HG03097 (cell line): Measurements from ENCODE around the gene WDFY2.
A peak's percentile ranks its signal among the peaks of the same experiment; 100 is the strongest.
"Not testable (repeated sequence)": the region's sequence is repeated elsewhere in the genome, so short reads cannot be mapped to it uniquely, and the experiment has no call there.

Experiments
- ATAC-seq: cut with Tn5 transposase; IDR thresholded peaks from one replicate; pipeline ENCODE4 v1.9.1; 2021; ENCODE audit not compliant: unreplicated experiment, low FRiP score

Gene WDFY2

DNA sequence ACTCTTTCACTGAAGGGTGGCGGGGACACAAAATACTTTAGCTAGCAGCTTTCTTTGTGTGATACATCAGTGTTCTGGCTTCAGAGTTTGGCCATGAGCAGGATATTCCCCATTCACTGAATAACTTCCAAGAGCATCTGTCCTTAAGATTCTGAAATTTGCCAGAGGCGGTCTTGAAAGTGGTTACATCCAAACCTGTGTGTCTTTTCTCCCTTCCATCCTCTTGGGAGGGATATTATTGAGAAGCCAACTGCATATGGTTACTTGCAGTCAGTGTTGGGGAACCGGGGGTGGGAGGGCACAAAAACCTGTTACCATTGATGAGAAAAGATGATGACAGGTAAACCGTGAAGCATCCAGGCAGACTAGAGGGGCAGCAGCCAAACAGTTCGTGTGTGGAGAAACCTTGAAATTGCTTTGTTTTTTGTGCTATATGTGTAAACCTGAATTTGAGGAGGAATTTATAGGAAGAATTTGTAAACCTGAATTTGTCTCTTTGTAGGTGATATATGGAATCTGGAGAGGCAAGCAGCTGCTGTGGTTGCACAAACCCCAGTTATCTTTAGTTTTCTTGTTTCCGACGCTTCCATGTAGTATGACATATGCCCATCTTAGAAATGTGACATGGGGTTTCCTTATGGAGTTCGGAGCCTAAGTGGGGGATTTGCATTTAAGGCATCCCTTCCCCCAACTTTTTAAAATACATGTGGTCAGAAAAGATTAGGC lies 104.8 kb downstream of the WDFY2 start:
- ATAC-seq = no peak

DNA sequence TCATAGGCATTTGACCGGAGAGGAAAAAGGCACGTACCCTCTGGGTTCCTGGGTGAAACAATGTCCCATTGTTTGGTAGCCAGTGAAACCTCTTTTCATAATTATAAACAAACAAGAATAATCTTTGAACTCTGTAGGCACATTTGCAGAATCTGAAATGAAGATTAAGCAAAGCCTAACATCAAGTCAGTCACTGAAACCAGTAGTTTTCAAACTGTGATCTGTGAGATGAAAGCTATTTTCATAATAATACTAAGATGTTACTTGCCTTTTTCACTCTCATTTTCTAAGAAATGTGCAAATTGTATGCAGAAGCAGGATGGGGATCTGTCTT lies 105.4 kb downstream of the WDFY2 start:
- no peak for ATAC-seq

DNA sequence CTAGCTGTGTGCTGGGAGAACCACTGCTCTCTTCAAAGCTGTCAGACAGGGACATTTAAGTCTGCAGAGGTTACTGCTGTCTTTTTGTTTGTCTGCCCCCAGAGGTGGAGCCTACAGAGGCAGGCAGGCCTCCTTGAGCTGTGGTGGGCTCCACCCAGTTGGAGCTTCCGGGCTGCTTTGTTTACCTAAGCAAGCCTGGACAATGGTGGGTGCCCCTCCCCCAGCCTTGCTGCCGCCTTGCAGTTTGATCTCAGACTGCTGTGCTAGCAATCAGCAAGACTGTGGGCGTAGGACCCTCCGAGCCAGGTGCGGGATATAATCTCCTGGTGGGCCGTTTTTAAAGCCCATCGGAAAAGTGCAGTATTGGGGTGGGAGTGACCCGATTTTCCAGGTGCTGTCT lies 111.4 kb downstream of the WDFY2 start:
- not testable (repeated sequence) for ATAC-seq

DNA sequence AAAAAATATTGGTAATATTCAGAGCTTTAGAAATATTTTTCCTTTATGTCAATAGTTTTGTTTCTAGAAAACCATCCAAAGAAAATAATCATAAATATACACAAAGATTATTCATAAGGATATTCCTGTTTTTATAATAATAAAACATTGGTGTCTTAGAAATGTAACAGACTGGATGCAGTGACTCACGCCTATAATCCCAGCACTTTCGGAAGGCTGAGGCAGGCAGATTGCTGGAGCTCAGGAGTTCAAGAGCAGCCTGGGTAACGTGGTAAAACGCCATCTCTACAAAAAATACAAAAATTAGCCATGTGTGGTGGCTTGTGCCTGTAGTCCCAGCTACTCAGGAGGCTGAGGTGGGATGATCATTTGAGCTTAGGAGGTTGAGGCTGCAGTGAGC lies 112.9 kb downstream of the WDFY2 start:
- no peak for ATAC-seq

DNA sequence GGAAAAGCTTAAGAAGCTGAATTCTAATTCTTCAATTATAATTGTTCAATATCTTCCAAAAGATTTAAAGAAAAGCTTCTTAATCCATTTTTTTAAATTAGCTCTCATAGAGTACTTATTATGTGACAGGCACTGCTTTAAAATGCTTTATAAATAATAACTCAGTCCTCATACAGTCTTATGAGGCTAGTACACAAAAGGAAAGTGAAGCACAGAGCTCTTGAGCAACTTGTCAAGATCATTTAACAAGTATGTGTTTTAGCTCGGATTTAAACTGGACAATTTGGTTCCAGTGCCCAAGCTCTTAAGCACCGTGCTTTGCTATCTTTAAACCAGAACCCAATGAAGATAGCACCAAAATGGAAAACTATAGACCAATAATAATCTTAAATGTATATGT lies 113.6 kb downstream of the WDFY2 start:
- no peak for ATAC-seq

DNA sequence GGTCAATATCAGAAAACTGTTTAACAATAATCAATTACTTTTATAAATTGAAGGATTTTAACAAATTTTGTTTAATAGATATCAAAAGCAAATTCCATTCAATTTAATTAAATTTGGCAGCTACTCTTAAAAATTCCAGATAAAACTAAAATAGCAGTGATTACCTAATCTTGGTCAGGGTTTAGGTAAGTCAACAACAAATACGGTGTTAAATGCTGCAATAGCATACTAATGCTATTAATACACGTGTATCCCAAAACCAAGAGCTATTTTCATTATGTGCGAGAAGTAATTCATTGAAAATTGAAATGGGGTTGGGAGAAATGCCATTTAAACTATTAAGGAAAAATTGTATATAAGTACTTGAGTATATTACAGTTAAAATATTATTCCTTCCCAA lies 114.1 kb downstream of the WDFY2 start:
- ATAC-seq = no peak

DNA sequence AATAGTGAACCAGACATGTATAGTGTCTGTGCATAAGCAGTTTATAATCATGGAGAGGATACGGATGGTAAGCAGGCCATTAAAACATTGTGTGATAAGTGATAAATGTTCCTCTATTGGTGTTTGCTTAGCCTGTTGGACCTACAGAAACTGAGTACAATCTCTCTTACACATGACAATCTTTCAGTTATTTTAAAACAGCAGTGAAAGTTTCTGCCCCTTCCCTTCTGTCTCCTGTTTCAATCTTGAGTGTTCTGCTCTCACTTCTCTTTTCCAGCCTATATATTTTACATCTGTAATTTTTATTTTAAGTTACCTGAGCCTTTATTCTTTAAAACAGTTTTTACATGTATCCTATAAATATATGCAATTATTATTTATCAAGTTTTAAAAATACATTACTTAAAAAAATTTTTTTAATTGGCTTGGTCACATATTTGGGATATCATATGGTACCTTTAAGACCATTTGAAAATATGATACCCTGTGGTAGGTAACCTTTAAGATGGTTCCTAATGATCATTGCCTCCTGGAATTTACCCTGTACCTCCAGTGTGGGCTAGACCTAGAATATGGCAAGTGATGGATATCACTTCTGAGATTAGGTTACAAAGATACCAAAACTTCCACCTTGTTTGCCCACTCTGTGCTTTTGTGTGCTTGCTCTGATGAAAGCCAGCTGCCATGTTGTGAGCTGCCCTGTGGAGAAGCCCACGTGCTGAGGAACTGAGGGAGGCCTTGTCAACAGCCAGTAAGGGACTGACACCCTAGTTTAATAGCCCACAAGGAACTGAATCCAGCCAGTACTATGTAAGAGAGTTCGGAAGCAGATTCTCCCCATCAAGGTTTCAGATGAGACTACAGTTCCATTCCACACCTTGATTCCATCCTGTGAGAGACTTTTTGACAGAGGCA lies 120.4 kb downstream of the WDFY2 start:
- ATAC-seq = no peak

DNA sequence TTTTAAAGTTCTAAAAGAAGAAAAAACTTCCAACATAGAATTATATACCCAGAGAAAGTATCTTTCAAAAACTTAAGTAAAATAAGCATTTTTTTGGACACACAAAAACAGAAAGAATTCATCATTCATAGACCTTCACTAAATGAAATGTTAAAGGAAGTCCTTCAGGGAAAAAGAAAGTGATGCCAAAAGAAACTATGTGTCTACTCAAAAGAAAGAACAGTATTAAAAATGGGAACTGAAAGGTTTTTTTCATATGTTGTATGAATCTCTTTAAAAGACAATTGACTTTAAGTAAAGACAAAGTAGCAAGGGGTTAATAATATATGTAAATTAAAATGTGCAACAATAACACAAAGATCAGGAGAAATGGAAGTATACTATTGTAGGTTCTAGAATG lies 123.2 kb downstream of the WDFY2 start:
- ATAC-seq = no peak

DNA sequence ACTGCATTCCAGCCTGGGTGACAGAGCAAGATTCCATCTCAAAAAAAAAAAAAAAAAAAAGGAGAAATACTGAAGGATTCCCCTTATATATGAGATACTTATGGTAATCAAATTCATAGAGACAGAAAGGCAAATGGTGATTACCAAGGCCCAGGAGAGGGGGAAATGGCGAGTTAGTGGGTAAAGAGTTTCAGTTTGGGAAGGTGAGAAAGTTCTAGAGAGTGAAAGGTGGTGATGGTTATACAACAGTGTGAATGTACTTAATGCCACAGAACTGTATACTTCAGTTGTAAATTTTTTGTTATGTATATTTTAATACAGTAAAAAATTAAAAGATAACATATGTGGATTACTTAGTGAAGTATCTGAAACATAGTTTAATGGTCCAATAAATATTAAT lies 129.5 kb downstream of the WDFY2 start:
- ATAC-seq = no peak

DNA sequence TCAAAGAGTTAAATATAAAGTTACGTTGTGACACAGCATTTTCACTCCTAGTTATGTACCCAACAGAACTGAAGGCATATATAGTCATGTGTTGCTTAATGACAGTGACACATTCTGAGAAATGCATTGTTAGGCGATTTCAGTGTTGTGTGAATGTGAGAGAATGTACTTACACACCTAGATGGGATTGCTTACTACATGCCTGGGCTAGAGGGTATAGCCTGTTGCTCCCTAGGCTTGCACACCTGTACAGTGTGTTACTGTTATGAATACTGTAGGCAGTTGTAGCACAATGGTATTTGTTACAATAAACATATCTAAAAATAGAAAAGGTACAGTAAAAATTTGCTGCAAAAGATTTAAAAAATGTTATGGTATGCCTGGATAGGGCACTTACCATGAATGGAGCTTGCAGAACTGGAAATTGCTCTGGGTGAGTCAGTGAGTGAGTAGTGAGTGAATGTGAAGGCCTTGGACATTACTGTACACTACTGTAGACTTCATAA lies 130.5 kb downstream of the WDFY2 start:
- ATAC-seq = peak; percentile 56

DNA sequence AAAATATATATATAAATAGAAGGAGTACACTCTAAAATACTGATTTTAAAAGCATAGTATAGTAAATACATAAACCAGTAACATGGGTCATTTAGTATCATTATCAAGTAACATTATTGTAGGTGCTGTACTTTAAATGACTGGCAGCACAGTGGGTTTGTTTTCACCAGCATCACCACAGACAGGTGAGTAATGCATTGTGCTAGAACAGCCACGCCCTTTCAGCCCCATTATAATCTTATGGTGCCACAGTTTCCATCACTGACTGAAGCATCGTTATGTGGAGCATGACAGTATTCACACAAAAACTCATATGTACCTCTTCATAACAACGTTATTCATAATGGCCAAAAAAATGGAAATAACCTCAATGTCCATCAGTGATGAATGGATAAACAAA lies 131.4 kb downstream of the WDFY2 start:
- ATAC-seq = no peak

DNA sequence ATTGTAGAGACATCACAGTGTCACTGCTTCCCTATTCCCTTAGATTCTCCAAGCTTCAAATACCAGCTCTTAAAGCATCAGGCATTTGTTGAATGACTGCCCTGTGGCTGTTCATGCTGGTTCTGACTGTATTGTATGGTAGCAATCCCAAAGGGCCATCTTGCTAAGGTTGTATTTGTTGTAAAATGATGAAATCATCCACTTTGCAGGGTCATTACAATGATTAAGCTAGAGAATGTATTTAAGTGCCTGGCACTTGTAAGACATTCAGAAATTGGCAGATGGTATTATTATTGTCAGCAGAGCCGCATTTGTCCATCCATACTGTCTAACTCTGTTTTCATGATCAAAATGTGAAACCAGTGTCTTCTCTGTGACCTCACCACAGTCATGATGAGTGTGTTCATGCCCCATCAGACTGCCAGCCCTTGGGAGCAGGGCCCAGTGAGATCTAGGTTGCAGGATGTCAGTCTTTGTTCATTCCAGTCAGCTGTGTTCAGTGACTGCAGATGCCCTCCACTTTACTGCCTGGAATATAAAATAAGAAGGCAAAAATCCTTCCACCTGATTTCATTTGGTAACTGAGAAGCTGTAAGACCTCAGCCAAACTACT lies 133.6 kb downstream of the WDFY2 start:
- ATAC-seq = no peak

DNA sequence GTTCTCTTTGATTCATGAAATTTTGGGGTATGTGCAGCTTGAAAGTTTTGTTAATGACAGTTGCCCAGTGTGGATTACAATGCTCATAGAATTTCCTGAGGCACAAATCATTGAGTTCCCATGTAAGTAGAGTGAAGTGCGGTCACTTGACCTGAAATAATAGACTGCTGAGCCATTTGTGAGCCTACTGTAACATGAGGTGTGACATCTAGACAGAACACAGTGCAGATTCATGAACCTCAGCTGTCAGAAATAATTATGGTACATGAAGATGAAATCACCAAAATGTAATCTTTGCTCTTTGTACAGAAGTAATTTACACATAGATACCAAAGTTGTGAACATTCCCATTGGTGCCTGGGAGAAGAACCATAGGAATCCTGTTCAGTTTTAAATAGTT lies 135.1 kb downstream of the WDFY2 start:
- no peak for ATAC-seq

DNA sequence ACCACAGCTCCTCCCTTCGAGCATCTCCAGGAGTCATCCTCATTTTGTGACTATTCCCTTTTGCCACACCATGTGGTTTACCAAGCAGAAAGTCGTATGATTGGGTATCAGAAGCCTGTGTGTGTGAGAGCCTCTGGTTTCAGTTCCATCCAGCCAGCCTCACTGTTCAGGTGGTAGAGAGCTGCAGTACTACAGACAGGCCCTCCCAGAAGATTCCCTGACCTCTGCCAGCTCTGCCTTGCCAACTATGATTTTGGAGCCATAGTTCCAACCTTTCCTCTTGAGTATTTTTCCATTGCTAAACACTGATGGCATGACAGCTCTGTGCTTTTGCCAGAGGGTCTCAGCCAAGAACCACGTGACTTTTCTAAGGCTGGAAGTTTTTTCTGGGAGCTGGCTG lies 137.2 kb downstream of the WDFY2 start:
- no peak for ATAC-seq

DNA sequence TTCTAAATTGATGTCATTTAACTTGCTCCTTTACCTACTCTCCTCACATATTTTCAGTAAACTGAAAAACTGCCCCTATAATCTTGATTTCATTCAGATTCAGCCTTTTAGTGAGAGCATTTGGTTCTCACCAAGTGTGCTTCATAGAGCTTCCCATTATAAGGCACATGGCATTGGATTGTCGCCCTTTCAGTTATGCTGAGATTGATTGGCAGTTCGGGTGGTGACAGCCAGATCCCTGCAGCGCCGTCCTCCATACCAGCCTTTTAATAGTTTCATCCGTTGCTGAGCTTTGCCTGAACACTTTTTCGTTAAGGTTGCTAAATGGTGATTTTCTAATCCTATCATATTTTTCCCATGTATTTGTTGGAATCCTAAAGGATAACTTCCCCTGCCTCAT lies 139.3 kb downstream of the WDFY2 start:
- no peak for ATAC-seq

DNA sequence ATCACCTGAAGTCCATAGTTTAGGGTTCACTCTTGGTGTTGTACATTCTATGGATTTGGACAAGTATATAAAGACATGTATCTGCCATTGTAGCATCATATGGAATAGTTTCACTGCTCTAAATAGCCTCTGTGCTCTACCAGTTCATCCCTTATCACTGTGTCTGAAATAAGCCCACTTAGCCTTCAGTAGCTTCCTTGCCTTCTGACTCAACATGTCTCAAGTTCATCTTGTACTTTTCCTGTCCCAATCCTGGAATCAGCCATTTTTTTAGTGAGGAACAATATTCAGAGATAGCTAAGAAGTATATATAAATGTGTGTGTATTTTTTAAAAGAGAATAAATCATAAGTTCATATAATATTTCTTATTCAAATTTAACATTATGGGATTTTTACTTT lies 140.5 kb downstream of the WDFY2 start:
- ATAC-seq = no peak

DNA sequence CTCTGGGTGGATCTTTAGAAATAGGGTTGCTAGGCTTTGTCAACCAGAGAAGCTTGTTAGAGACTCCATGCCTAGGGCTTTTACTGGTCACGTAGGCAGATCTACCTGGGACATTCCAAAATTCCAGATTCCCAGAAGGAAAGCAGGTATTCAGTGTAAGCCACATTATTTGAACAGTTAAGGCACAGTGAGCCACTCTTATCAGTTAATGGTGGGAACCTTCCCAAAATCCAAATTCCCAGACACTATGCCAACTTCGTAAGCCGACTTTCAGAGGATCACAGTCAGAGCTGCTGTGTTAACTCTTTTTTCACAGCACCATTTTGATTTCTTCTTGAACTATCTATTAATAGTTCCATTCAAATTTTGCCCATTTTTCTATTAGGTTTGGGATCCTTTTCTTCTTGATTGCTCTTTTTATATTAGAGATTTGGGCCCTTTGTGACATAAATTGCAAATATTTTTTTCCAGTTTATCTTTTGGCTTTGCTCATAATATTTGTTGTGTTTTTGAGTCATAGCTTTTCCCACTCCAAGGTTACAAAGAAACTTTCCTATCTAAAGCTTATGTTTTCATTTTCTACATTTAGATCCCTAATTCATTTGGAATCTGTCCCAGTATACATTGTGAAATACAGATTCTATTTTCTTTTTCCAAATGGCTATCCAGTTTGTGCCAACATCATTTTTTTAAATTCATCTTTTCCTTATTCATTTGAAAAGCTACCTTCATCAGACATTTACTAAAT lies 142.4 kb downstream of the WDFY2 start:
- no peak for ATAC-seq

DNA sequence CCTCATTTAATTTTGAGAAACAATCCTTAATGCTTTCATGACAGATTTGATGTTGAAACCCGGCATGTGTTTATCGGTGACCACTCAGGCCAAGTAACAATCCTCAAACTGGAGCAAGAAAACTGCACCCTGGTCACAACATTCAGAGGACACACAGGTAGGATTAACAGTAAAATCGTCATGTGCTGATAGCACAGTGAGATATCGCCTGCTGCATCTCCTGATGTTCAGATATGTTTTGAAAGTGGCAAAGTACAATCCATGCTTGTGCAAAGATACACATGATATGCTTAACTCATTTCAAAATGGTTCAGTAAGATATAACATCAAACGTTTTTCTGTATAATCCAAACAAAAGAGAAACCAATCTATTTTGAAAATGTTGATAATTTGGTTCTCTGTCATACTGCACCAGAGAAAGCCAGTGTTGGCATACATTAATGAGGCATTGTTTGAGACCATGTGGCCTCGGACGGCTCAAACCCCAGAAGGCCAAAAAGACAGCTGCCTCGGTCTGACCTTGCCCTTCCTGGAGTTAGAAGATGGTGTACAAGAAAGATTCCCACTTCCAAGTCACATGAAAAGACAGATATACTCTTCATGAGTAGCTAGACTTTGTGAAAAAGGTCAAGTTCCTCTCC lies 143.5 kb downstream of the WDFY2 start:
- no peak for ATAC-seq

DNA sequence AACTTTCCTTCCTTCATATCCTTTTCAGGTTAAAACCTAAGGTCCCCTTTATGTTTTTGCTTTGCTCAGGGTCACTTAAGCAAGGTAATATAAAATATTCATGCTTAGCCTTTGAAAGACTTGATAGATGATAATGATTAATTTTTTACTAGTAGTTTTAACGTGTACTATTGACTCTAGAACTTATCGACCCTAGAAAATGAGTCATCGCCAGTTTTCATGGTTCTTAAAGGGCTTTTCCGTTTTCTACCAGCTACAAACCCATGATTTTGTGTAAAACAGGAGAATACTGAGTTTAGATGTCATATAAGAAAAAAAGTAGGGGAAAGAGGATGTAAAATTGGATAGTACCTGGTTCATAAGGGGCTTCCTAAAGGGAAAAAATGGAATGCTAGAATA lies 144.0 kb downstream of the WDFY2 start:
- ATAC-seq = no peak

DNA sequence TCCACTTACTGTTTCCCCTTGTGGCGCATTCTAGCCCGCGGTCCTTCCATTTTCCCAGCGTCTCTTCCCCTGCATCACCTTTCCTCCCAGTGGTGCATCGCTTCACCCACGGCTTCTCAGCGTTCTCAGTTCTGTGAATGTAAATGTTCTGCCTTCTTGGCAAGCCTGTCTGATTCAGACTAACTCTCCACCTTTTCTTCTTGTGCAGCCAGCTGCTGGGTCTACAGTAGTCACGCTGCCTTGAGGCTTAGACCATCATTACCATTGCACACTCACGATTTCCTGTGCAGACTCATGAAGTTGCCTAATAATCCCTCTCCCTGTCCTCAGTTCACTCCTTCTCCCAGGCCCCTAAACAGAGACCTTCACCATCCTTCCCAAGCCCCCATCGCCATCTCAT lies 144.7 kb downstream of the WDFY2 start:
- ATAC-seq = no peak
